Measurements from ENCODE around the gene FREM3.

GRCh38 chr4:143616771-143617170 is 83.7 kb downstream of the FREM3 start:
- TF ChIP-seq CTCF (IDR thresholded peaks at IDR 0.05) (no peak), ZFX (IDR thresholded peaks at IDR 0.05; ENCODE audit: borderline replicate concordance) (no peak)
